ENCODE data around the gene ACOT4. TPM values are rescaled to one million over a fixed set of nuclear protein-coding genes. Genes with fewer than 3 reads are reported as not detected.
"Not testable (repeated sequence)": the region's sequence is repeated elsewhere in the genome, so short reads cannot be mapped to it uniquely, and the experiment has no call there.

Gene ACOT4
- total RNA-seq, 1 donor from 2014 or later, result 9.9 TPM

DNA sequence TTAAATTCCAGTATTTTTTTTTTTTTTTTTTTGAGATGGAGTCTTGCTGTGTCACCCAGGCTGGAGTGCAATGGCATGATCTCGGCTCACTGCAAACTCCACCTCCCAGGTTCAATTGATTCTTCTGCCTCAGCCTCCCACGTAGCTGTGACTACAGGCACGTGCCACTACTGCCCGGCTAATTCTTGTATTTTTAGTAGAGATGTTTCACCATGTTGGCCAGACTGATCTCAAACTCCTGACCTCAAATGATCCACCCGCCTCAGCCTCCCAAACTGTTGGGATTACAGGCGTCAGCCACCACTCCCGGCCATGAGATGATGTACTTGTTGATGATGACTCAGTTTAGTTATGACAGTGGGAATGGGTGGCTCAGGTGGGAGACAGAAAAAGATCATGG lies 17.4 kb upstream of the ACOT4 start:
- DNase-seq (ENCODE audit: low spot score); ATAC-seq: not testable (repeated sequence)

DNA sequence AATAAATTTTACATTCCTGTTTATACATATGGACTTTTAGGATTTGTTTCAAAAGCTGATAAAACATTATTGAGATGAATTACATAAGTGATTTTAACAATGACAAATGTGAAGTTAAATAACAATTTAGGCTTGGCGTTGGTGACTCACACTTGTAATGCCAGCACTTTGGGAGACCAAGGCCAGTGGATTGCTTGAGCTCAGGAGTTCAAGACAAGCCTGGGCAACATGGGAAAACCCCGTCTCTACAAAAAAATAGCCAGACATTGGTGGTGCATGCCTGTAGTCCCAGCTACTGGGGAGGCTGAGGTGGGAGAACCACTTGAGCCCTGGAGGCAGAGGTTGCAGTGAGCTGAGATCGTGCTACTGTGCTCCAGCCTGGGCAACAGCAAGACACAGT lies 15.3 kb upstream of the ACOT4 start:
- DNase-seq (ENCODE audit: low spot score), result no peak
- ATAC-seq, result no peak

DNA sequence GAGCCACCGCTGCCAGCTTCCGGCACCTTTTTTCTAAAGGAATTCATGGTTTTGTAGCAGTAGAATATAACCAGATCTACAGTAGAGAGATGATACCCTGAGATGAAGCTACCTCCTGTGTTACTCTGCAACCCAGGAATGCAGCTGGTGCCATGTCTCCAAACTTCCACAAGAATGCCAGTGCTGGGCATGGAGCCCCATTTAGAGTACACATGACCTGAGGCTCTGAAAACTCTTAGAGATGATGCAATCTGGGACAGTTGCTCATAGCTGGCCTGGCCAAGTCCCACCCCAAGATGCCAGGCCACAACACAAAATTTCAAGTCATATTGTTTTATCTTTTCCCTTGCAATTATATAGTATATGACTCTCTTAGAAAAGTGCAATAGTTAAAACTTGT lies 14.5 kb upstream of the ACOT4 start:
- DNase-seq (ENCODE audit: low spot score), result not testable (repeated sequence)
- peak; percentile 77 for ATAC-seq

DNA sequence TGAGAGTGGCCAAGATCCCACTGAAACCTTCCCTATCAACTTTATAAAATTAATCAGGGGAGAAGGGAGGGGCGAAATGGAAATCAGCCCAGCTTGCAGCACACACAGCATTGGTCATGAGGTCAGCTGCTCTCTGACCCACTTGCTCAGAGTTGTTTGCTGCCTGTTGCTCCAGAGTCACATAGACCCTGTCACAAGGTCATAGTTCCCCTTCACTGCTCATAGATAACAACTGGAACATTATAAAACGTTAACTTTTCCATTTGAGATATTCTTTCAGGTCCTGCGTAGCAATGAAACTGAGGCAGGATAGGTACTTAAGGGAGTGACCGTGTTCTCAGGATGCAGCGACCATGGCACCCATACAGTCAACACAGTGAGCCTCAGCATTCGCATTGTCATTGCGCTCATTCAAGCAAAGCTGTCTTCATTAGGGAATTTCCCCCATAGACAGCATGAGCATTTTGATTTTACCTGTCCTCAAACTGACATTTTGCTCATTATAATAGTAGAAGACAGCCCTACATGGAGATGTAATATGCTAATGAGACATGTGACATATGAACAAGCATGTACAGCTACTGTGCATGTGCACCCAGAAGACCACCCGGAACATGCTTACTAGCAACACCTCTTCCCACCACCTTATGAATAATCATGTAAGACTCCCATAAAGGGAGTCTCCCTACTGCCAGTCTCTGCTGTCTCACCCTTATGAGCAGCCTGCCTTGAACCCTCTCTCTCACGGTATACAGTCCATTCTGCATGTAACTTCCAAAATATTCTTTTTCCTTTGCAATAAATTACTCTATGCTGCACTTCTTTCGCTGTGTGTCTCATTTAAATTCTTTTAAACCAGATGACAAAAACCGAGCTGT lies 9.3 kb upstream of the ACOT4 start:
- DNase-seq (ENCODE audit: low spot score), result peak; percentile 67
- peak; percentile 87 for ATAC-seq

DNA sequence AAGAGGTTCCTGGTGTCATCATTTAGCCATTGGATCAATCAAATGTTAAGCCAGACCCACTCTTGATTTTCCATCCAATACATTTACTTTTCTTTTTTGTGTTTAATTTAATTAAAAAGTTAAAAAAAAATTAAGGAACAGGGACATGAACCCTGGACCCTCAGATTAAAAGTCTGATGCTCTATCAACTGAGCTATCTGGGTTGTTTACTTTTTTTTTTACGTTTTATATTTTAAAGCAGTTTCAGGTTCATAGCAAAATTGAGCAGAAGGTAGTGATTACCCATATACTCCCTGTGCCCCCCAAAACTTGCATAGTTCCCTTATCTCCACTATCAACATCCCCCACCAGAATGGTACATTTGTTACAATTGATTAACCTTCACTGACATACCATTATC lies 3.0 kb upstream of the ACOT4 start:
- ATAC-seq (no peak), DNase-seq (ENCODE audit: low spot score) (no peak)

DNA sequence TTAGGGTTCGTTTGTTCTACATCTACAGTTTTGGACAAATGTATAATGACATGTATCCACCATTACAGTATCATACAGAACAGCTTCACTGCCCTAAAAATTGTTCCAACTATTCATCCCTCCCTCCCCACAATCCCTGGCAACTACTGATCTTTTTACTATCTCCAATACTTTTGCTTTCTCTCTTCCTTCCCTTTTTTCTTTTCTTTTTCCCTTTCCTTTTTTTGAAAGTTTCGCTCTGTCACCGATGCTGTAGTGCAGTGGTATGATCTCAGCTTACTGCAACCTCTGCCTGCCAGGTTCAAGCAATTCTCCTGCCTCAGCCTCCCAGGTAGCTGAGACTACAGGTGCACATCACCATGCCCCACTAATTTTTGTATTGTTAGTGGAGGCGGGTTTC lies 2.6 kb upstream of the ACOT4 start:
- ATAC-seq, result no peak
- no peak for DNase-seq (ENCODE audit: low spot score)

DNA sequence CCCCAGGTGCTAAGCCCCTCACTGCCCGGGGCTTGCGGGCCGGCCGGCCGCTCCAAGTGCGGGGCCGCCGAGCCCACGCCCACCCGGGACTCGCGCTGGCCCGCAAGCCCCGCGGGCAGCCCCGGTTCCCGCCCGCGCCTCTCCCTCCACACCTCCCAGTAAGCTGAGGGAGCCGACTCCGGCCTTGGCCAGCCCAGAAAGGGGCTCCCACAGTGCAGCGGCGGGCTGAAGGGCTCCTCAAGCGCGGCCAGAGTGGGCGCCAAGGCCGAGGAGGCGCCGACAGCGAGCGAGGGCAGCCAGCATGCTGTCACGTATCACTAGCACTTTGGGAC lies 1.0 kb upstream of the ACOT4 start:
- ATAC-seq; DNase-seq (ENCODE audit: low spot score): not testable (repeated sequence)

DNA sequence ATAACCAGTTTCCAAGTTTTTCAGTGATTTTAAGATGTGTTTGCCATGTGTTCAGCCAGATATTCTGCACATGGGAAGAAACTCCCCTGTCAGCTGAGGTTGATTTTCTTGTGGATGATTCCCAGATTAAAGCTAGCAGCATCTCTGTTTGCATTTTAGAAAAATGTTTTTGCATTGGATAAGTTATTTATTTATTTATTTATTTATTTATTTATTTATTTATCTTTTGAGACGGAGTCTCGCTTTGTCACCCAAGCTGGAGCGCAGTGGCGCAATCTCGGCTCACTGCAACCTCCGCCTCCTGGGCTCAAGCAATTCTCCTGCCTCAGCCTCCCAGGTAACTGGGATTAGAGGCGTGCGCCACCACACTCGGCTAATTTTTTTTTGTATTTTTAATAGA lies 2.8 kb downstream of the ACOT4 start:
- DNase-seq (ENCODE audit: low spot score) (no peak), ATAC-seq (no peak)

DNA sequence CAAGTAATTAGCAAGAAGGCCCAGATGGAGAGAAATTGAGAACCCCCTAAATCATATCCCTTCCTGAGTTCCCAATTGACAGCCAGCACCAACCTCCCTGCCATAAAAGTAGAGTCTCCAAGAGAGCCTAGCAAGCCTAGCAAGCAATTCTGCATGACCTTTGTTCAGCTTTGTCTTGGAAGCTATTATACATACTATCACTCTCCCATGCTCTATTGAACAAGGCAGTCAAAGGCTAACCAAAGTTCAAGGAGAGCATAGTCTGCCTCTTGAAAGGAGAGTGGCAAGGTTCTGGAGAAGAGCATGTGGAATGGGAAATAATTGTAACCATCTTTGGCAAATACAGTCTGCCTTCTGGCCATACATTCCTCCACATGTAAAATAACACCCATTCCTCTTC lies 7.8 kb downstream of the ACOT4 start:
- ATAC-seq (peak; percentile 34), DNase-seq (ENCODE audit: low spot score) (no peak)

DNA sequence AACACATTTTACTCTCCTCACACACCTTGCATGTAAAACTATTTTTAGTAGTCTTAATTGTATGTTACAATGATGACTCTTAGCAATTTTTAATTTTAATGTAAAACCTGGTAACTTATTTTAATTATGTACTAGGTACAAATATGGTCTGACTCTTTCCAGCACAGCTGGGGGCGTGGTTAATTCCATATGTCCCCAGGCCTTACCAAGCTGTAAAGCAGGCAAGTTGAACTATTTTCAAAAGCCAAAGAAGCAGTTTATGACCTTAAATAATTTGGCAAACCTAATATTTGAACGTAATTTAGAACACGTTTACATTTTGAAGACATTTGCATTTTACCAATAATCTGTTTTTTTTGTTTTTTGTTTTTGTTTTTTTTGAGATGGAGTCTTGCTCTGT lies 11.3 kb downstream of the ACOT4 start:
- ATAC-seq (no peak), DNase-seq (ENCODE audit: low spot score) (no peak)

DNA sequence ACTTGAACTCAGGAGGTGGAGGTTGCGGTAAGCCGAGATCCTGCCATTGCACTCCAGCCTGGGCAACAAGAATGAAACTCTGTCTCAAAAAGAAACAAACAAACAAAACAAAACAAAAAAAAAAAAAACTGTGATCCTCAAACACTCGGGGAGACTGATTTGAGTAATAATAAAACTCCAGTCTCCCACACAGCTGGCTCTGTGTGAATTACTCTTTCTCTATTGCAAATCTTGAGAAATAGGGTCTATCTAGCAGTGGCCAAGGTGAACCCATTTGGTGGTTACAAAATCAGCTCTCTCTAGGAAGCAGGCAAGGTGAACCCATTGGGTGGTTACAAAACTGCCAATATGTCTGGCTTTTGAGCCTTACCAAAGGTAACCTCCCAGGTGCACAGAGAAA lies 14.6 kb downstream of the ACOT4 start:
- ATAC-seq (no peak), DNase-seq (ENCODE audit: low spot score) (no peak)

DNA sequence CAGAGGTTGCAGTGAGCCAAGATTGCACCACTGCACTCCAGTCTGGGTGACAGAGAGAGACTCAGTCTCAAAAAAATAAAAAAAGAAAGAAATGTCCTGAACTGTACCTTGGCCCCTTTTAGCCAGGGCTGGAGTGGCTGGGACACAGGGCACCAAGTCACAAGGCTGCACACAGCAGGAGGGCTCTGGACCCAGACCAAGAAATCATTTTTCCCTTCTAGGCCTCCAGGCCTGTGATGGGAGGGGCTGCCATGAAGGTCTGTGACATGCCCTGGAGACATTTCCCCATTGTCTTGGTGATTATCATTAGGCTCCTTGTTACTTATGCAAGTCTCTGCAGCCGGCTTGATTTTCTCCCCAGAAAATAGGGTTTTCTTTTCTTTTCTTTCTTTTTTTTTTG lies 15.6 kb downstream of the ACOT4 start:
- ATAC-seq, result no peak

DNA sequence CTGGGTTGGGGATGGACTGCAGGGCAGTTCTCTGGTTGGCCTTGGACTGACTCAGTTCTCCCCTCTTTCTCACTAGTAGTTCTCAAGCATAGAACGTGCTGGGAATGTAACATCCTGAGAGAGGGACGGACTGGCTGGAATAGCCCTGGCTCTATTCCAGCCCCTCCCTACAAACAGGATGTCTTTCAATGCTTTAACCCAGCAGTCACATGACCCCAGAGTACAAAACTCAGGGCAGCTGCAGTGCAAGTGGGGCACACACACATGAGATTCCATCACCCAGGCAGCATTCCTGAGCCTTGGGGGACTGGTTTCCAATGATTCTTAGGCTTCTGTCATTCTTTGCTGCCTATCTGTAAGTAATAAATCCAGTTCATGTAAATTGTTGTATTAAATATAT lies 19.0 kb downstream of the ACOT4 start:
- ATAC-seq, result peak; percentile 42
- peak; percentile 80 for DNase-seq (ENCODE audit: low spot score)

More for the DNA sequence above, 15.6 kb downstream of the ACOT4 start:
- no peak for DNase-seq (ENCODE audit: low spot score)

DNA sequence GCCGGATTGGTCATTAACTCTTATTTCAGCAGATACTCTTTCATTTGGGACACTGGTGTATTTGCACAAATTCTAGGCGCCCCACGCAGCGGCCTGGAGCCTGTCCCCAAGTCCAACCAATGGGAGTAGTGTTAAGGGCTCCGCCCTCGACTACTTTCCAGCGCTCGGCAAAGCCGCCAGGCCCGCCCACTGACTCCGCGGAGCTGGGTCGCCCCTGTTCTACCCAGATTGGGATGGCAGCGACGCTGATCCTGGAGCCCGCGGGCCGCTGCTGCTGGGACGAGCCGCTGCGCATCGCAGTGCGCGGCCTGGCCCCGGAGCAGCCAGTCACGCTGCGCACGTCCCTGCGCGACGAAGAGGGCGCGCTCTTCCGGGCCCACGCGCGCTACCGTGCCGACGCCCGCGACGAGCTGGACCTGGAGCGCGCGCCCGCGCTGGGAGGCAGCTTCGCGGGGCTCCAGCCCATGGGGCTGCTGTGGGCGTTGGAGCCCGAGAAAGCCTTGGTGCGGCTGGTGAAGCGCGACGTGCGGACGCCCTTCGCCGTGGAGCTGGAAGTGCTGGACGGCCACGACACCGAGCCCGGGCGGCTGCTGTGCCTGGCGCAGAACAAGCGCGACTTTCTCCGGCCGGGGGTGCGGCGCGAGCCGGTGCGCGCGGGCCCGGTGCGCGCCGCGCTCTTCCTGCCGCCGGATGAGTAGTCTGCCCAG lies 20.8 kb downstream of the ACOT4 start, which contains the start of gene ACOT6:
Gene ACOT6, plus strand, starts transcription at position 179 of the 707 bp plus-strand sequence. Its CDS starts 55 bp downstream, at position 234.
- peak; percentile 96 for DNase-seq (ENCODE audit: low spot score)
- ATAC-seq, result peak; percentile 90

DNA sequence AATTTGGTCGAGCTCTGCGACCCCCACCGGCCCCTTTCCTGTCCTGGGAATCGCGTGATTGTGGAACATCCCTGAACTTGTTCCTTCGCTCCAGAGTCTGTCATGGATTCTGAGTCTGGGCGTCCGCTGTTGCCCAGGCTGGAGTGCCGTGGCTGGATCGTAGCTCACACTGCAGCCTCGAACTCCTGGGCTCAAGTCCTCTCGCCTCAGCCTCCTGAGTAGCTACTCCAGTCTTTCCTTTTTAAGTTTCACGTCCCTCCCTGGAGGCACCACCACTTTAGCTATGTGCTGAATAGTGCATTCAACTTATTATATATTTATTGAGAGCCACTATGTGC lies 21.3 kb downstream of the ACOT4 start:
- ATAC-seq, result peak; percentile 33
- no peak for DNase-seq (ENCODE audit: low spot score)

DNA sequence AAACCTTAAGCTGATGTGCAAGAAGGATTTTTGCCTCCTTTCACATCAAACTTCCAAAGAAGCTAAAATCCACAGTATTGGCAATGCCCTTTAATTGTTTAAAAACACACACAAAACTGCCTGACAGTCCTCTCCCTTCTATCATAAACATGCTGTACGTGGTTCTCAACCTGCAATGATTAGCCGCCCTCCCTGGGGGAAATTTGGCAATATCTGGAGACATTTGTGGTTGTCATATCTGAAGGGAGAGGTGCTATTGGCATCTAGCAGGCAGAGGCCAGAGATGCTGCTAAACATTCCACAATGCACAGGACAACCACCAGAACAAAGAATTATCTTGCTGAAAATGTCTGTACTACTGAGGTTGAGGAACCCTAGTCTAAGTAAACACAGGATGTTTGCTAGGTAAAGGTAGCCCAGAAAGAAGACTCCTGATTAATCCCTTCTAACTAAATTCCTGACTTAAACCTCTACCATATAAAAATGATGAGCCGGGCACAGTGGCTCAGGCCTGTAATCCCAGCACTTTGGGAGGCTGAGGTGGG lies 21.8 kb downstream of the ACOT4 start:
- ATAC-seq (no peak), DNase-seq (ENCODE audit: low spot score) (no peak)

DNA sequence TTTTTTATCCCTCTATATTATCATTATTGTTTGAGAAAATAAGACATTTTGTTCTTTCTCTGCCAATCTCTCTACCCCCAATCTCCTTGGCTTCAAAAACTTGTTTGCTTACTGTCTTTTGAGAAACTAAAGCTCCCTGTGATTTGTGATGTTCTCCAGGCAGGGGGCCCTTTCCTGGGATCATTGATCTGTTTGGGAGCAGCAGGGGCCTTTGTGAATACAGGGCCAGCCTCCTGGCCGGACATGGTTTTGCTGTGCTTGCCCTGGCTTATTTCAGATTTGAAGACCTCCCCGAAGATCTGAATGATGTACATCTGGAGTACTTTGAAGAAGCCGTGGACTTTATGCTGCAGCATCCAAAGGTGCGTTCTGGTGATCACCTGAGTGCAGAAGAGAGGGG lies 25.2 kb downstream of the ACOT4 start:
- DNase-seq (ENCODE audit: low spot score) (no peak), ATAC-seq (no peak)

DNA sequence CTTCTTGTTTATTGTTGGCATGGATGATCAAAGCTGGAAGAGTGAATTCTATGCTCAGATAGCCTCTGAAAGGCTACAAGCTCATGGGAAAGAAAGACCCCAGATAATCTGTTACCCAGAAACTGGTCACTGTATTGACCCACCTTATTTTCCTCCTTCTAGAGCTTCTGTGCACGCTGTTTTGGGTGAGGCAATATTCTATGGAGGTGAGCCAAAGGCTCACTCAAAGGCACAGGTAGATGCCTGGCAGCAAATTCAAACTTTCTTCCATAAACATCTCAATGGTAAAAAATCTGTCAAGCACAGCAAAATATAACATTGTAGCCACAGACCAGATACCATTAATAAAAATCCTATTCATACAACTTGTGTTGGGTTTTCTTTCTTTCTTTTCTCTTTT lies 27.9 kb downstream of the ACOT4 start:
- peak; percentile 78 for ATAC-seq
- DNase-seq (ENCODE audit: low spot score), result no peak

DNA sequence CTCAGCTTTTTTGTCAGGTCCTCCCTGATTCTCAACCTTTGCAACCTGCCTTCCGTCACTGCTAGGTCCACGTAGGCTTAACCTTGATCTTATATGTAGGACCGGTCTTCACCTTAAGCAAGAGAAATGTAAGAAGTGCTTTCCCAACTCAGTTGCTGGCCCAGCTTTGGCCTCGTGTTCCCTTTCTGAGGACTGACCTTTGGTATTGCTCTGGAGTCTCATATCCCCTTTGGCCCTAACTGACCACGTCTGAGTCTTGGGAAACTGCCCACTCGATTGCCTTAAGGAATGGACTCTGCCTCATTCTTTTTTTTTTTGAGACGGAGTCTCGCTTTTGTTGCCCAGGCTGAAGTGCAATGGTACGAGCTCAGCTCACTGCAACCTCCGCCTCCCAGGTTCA lies 28.6 kb downstream of the ACOT4 start:
- DNase-seq (ENCODE audit: low spot score) (no peak), ATAC-seq (peak; percentile 79)

DNA sequence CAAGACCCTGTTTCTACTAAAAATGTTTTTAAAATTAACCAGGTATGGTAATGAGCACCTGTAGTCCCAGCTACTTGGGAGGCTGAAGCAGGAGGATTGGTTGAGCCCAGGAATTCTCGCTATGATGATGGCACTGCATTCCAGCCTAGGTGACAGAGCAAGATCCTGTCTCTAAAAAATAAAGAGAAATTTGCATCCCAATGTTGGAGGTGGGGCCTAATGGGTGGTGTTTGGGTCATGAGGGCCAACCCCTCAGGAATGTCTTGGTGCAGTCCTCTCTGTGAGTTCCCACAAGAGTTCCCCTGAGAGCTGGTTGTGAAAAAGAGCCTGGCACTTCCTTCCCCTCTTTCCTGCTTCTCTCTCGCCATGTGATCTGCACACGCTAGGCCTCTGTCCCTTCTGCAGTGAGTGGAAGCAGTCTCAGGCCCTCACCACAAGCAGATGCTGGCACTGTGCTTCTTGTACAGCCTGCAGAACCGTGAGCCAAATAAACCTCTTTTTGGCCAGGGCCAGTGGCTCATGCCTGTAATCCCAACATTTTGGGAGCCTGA lies 31.9 kb downstream of the ACOT4 start:
- no peak for DNase-seq (ENCODE audit: low spot score)
- ATAC-seq, result no peak

DNA sequence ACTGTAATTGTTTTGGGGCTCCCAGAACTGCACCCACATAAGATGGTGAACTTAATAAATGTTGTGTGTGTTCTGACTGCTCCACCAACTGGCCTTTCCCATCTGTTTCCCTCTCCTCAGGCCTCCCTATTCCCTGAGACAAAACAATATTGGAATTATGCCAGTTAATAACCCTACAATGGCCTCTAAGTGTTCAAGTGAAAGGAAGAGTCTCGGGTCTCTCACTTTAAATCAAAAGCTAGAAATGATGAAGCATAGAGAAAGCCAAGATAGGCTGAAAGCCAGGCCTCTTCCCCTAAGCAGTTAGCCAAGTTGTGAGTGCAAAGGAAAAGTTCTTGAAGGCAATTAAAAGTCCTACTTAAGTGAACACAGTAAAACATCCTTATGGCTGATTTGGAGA lies 34.0 kb downstream of the ACOT4 start:
- ATAC-seq (no peak), DNase-seq (ENCODE audit: low spot score) (no peak)

DNA sequence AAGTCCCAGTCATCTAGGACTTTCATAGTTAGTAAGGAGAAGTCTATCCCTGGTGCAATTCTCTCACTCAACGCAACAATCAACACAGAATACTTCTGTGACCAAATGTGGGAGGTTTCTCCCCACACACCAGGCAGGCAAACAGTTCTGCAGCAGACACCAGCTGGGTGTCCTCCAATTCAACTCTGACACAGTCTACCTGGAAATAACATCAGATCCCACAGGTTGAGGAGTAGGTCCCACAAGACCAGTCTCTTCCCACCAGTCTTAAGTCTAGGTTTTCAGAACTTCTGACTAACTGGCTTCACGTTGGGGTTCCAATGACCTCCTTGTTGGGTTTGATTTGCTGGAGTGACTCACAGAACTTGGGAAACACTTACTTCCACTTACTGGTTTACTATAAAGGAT lies 35.5 kb downstream of the ACOT4 start:
- ATAC-seq (peak; percentile 41), DNase-seq (ENCODE audit: low spot score) (no peak)
